ENCODE results near the gene DCTPP1. TPM values are rescaled to one million over a fixed set of nuclear protein-coding genes. Genes with fewer than 3 reads are reported as not detected.
"Not testable (repeated sequence)": the region's sequence is repeated elsewhere in the genome, so short reads cannot be mapped to it uniquely, and the experiment has no call there.

The DCTPP1 gene
- polyA plus RNA-seq, 3 donors = 27.5 to 29.8 (median 29.2) TPM

DNA sequence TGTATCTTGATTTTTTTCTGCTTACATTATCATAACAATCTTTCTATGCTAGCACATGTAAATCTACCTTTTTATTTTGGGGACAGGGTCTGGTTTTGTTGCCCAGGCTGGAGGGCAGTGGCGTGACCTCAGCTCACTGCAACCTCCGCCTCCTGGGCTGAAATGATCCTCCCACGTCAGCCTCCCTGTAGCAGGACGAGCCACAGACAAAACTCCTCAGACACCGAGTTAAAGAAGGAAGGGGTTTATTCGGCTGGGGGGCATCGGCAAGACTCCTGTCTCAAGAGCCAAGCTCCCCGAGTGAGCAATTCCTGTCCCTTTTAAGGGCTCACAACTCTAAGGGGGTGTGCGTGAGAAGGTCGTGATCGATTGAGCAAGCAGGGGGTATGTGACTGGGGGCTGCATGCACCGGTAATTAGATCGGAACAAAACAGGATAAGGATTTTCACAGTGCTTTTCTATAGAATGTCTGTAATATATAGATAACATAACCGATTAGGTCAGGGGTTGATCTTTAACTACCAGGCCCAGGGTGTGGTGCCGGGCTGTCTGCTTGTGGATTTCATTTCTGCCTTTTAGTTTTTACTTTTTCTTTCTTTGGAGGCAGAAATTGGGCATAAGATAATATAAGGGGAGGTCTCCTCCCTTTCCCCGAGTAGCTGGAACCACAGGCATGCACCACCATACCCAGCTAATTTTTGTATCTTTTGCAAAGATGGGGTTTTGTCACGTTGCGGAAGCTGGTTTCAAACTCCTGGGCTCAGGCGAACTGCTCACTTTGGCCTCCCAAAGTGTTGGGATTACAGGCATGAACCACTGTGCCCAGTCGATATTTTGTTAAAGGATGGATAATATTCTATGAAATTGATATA lies 23.1 kb upstream of the DCTPP1 start:
- H3K27ac ChIP-seq (ENCODE audit: low read depth, low read length) = not testable (repeated sequence)
- WGBS, 3 donors = 62 to 72% (median 72%) methylated on average over 20 of the region's 20 CpGs

DNA sequence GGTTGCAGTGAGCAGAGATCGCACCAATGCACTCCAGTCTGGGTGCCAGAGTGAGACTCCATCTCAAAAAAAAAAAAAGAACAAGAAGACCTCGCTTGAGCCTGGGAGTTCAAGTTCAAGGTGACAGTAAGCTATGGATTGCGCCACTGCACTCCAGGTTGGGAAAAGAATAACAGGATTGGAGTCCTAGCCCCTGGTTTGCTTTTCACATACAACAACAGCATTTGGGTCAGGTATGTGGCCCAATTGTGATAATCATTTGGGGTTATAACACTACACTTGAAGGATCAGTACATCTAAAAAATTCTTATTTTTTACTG lies 19.2 kb upstream of the DCTPP1 start:
- WGBS, 3 donors = 88 to 93% (median 88%) methylated on average over 3 of the region's 3 CpGs
- no peak overlapping the region for H3K27ac ChIP-seq (ENCODE audit: low read depth, low read length)

DNA sequence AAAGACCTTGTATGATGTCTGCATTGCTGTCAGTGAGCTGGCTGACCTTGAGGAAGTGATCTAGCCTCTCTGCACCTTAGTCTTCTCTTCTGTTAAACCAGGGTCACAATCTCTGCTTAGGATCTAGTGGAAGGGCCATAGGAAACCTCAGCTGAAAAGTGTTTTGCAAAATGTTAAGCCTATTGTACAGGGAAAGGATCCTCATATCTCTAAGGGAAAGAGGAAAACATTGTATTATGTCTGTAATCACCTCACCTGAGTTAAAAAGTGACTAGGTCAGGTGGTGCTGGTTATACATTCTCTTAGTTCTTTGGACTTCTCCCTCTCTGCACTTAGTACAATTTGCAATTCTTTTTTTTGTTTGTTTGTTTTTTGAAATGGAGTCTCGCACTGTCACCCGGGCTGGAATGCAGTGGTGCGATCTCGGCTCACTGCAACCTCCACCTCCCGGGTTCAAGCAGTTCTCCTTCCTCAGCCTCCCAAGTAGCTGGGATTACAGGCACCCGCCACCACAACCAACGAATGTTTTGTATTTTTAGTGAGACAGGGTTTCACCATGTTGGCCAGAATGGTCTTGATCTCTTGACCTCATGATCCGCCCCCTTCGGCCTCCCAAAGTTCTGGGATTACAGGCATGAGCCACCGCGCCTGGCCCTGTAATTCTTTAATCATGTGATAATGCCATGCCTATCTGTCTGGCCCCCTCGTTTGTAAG lies 17.8 kb upstream of the DCTPP1 start:
- WGBS, 3 donors = 34 to 89% (median 80%) methylated on average over 12 of the region's 12 CpGs
- no peak overlapping the region for H3K27ac ChIP-seq (ENCODE audit: low read depth, low read length)

DNA sequence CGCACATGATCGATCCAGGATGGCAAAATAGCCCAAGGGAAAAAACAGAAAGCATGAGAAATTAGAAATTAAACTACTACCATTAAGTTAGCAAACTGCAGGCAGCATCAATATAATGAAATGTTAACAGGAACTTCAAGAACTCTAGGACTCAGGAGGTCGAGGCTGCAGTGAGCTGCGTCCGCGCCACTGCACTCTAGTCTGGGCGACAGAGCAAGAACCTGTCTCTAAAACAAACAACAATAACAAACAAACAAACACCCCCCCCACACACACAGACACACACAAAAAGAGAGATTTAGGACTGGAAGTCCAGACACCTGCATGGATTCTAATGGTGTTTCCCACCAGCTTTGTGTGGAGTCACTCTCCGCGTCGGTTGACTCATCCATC lies 16.4 kb upstream of the DCTPP1 start:
- whole genome bisulfite sequencing, 3 donors = 66 to 75% (median 68%) methylated on average over 10 of the region's 10 CpGs
- no peak overlapping the region for H3K27ac ChIP-seq (ENCODE audit: low read depth, low read length)

DNA sequence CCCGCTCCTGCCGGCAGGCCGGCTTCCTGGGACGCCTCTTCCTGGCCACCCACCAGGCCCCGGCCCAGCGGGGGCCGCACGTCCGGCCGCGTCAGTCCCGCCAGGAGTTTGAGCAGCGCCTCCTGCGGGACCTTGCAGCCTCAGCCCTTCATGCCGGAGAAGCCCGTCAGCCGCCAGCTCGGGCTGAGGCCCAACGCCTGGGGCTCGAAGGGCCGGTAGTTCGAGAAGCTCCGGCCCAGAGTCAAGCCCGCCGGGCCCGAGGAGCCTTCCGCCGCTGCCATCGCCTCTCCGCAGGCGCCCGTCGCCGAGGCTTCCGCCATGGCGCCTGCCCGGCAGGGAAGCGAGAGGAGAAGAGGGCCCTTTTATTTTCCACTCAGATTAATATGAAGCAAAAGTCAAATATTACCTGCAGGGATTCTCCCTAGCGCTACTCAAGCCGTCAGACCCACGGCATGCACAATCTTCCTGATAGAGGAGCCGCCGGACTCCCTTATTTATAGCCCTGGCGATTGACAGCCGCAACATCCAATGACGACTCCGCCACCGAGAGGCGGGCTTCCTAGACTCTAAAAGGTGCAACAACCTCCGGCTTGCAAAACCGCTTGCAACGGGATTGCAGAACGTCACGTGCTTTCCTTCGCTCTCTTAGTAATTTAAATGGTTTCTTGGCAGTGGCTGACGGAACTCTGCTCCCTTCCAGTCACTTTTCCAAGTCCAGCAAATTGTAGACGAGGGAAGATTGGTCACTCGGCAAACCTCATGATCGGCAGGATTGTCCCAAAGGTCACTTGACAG lies 15.8 kb upstream of the DCTPP1 start, which contains the start of gene SEPHS2:
SEPHS2 (minus strand) TSS at position 467 of the 795 bp plus-strand sequence; CDS start at position 320, 147 bp downstream.
- 0% methylated on average over 55 to 59 of the region's 59 CpGs for WGBS, 3 donors
- peak within 1 kb of the TSS; percentile 93 for H3K27ac ChIP-seq (ENCODE audit: low read depth, low read length)

DNA sequence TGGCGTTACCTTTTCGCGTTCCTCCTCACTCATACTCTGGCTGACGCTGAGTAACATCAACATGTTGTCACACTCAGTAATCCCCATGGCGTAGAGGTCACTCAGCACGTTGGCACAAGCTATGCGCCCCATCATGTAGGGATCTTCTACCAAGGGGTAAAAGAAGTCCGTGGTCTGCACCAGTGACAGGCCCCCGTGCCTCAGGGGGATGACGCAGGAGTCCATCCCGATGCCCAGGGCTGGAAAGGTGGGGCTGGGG lies 15.2 kb upstream of the DCTPP1 start:
- H3K27ac ChIP-seq (ENCODE audit: low read depth, low read length) = no peak overlapping the region
- WGBS, 3 donors = 24 to 29% (median 28%) methylated on average over 11 of the region's 11 CpGs

DNA sequence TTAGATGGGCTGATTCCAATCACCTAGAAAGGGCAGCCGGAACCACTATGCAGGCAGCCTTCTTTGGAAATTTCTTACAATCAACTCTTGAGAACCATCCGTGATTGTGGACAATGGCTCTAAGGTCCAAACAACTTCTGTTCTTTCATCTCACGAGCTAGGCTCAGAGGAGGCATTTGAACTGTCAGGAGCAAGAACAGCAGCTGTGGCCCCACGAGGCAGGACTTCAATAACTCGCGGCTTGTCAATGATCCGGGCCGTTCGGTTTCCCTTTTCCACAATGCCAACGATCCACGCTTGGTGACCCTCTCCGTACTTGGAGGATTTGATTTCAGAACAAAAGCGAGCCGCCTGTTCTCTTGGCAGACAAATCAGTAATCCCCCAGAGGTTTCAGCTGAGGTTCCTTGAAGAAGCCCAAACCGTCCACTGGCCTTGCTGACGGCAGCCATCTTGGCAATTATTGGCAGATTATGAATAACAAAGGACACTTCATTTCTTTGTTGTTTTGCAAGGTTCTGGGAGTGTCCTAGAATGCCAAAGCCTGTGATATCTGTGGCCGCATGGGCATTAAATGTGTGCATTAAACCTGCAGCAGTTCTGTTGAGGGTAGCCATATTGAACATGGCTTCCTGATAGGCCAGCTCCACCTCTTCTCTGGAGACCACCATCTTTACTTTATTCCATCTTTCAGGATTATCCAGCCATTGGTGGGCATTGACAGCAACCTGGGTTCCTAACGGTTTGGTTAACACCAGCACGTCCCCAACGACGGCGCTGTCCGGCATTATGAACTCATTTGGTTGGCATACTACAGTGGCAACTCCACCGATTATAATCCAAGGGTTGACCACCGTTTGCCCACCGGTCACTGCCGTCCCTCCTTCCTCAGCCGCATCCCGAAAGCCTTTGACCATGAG lies 14.7 kb upstream of the DCTPP1 start:
- no peak overlapping the region for H3K27ac ChIP-seq (ENCODE audit: low read depth, low read length)
- 86 to 93% (median 90%) methylated on average over 29 of the region's 29 CpGs for WGBS, 3 donors

DNA sequence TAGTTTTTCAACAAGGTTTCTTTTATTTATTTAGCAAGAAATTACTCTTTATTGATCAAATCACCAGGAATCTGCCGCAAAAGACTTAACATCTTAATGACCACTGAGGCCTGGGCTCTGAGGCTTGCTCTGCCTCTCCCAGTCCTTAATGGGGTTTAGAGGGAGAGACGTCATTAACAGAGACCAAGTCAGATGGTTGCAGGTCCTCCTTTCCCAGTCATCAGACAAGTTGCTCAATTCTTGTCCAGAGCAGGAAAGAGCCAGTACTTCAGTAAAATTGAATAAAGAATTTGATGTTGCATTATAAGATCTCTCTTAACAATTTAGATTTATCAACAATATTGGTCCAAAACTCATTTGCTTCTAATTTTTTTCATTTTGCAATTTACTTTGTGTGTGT lies 13.8 kb upstream of the DCTPP1 start:
- no peak overlapping the region for H3K27ac ChIP-seq (ENCODE audit: low read depth, low read length)
- 48 to 89% (median 78%) methylated on average over 2 of the region's 2 CpGs for WGBS, 3 donors

DNA sequence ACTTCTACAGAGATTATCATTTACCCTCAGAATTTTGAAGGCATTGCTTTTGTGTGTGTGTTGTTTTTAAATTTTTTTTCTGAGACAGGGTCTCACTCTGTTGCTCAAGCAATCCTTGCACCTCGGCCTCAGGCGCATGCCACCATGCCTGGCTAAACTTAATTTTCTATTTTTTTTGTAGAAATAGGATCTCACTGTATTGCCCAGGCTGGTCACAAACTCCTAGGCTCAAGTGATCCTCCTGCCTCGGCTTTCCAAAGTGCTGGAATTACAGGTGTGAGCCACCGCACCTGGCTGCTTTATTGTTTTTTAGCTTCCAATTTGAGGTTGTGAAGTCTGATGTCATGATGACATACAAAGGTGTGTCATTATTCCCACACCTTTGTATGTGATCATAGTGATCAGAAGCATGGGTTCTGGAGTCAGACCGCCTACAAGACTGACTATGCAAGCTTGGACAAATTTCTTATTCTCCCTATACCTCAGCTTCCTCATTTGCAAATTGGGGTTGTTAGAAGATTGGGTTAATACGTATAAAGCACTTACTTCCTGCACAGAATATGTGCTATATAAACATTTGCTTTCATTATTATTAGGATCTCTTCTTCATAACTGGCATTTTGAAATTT lies 10.0 kb upstream of the DCTPP1 start:
- H3K27ac ChIP-seq (ENCODE audit: low read depth, low read length) = no peak overlapping the region
- WGBS, 3 donors = 78 to 87% (median 80%) methylated on average over 6 of the region's 6 CpGs

DNA sequence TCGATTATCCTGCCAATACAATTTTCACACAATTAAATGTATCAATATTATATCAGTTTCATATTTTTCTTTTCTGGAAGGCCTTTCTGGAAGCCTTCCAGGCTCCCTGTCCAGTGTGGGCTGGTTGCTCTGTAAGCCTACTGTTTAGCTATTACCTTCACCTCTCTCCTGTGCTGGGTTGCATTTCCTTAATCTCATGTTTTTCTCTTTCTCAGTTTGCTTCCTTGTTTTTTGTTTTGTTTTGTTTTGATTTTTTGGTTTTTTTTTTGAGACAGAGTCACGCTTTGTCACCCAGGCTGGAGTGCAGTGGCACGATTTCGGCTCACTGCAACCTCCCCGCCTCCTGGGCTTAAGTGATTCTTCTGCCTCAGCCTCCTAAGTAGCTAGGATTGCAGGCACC lies 9.0 kb upstream of the DCTPP1 start:
- H3K27ac ChIP-seq (ENCODE audit: low read depth, low read length) = no peak overlapping the region
- WGBS, 3 donors = 89 to 94% (median 94%) methylated on average over 5 of the region's 5 CpGs

DNA sequence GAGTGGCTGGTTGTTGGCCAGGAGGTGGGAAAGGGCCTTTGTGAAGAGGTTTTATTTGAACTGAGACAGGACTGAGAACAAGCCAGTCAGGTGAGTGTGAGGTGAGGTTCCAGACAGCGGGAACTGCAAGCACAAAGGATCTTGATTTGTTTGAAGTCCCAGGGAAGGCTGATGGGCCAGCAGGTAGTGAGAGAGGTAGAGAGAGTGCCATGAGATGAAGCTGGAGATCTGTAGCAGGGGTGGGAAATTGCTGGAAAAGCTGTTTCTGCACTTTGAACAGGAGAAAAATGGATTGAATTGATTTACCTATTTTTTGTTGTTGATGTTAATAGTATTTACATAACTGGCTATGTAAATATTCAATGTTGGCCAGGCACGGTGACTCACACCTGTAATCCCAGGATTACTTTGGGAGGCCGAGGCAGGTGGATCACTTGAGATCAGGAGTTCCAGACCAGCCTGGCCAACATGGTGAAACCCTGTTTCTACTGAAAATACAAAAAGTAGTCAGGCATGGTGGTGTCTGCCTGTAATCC lies 7.7 kb upstream of the DCTPP1 start:
- no peak overlapping the region for H3K27ac ChIP-seq (ENCODE audit: low read depth, low read length)
- WGBS, 3 donors = 38 to 82% (median 74%) methylated on average over 3 of the region's 3 CpGs

DNA sequence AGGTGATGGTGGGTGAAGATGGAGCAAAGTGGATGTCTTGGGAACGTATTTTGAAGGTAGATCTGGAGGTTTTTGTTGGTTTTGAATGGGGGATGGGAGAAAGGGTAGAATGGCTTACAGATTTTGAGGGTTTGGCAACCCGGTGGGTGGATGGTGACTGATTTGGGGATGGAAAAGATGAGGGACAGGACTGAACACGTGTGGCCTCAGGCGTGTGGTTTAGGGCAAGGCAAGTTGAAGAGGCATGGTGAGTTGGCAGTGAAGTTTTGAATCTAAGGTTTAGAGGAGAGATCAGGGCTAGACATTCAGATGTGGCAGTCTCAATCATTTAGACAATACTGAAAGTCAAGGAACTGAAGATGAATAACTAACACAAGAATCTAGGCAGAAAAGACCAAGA lies 5.0 kb upstream of the DCTPP1 start:
- H3K27ac ChIP-seq (ENCODE audit: low read depth, low read length) = no peak overlapping the region
- 64 to 75% (median 73%) methylated on average over 4 of the region's 4 CpGs for WGBS, 3 donors

DNA sequence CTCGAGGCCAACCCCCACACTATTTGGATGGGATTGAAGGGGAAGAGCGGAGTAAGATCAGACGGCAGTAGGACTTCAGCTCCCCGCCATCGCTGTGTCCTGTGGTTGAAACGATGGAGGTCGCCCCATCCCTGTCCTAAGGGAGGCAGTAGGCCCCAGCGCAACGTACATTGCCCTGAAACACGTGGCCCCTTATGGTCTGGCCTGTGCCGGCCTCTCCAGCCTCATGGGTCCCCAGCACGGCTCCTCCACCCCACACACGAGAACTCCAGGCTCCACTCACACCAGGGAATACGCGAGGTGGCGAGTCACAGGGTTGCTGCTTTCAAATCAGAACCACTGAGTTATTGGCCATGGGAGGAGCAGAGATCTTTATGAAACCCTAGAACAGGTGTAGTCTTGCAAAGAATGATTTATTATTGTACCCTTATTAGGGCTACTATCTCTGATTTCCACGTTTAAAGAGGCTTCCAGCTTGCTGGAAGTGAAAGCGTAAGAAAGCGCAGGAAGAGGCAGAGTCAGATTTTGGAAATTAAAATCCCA lies 669 bp upstream of the DCTPP1 start:
- no peak overlapping the region for H3K27ac ChIP-seq (ENCODE audit: low read depth, low read length)
- WGBS, 3 donors = 50 to 59% (median 53%) methylated on average over 19 of the region's 19 CpGs

DNA sequence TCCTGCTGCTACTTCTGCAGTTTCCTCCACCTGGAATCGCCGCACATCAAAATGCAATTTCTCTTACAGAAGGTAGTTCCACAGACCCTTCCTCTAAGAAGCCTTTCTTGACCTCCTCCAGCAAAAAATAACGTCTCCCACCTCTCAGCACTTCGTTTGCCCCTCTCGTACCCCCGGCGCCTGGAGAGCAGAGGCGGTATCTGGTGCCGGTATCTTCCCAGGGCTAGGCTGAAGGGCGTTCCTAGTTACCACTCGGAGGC lies 482 bp downstream of the DCTPP1 start:
- no peak overlapping the region for H3K27ac ChIP-seq (ENCODE audit: low read depth, low read length)
- WGBS, 3 donors = 0 to 2% (median 2%) methylated on average over 11 of the region's 11 CpGs

DNA sequence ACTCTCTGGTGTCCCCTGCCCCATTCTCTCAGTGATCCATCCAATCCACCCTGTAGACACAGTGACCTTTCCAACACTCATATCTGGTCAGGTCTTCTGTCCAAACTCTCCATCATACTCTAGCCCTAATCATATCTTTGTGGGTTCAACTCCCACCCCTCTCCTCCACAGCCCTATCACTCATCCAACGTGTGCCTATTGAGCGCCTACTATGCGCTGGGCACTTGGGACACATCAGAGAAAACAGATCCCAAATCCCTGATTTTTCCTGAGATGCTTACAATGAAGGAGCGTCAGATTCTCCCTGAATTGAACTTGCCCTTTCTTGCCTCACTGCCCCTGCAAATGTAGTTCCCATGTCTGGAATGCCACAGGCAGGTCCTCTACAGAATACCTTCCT lies 1.8 kb downstream of the DCTPP1 start:
- WGBS, 3 donors = 95% methylated on average over 4 of the region's 4 CpGs
- H3K27ac ChIP-seq (ENCODE audit: low read depth, low read length) = no peak overlapping the region

DNA sequence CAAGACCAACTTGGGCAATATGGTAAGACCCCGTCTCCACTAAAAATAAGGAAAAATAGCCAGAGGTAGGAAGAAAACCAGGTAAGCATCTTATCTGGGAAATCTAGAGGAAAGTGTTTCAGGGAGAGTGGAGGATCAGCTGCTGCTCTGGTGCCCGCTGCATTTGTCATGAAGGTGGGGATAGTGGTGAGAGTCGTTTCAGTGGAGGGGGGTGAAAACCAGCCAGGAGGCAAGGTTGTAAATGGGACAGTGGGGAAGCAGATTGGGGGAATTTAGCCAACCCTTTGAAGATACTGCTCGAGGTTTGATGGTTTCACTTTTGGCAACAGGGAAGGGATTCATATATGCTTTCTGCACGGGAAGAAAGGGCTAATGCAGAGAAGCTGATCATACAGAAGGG lies 8.8 kb downstream of the DCTPP1 start:
- H3K27ac ChIP-seq (ENCODE audit: low read depth, low read length) = no peak overlapping the region
- 76 to 86% (median 81%) methylated on average over 5 of the region's 5 CpGs for WGBS, 3 donors

DNA sequence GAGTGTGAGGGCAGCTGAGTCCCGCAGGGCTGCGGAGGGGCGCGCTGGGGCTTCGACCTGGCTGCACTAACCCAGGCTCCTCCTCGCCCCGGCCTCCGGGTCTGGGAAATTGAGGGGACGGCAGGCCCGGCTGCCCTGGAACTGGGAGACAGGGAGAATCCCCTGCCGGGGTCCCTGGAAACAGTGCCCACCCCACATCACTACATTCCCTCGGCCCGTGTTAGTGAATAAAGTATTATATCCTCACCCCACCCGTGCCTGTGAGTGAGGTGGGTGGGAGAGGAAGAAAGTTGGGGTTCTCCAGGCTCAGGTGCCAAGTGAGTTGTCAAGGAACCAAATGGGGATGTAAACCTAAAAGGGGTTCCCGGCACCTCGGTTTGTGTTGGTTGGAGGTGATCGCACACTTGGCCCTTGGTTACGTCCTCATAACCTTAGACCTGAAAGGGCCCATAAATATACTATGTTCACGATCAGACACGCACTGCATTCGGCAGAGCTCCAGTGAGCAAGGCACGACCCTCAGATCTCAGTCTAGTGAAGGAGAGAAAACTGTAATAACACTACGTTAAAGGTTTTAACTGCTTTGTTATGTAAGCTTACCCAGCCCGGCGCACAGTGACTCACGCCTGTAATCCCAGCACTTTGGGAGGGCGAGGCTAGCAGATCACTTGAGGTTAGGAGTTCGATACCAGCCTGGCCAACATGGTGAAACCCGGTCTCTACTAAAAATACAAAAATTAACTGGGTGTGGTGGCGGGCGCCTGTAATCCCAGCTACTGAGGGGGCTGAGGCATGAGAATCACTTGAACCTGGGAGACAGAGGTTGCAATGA lies 11.3 kb downstream of the DCTPP1 start:
- no peak overlapping the region for H3K27ac ChIP-seq (ENCODE audit: low read depth, low read length)
- WGBS, 3 donors = 60 to 70% (median 70%) methylated on average over 31 of the region's 31 CpGs
